ENCODE data around the gene ADGRL4. TPM values are rescaled to one million over a fixed set of nuclear protein-coding genes. Genes with fewer than 3 reads are reported as not detected.

The ADGRL4 gene
- total RNA-seq, 1 experiment from 2014 or later = 0.63 TPM

- TF ChIP-seq CTCF (conservative IDR thresholded peaks at IDR 0.05) = no peak
- Histone ChIP-seq H3K79me1 (ENCODE audit: insufficient read depth, low read depth, low read length, poor library complexity, severe bottlenecking) (no peaks in the 10 kb centered on the region), H3K9ac (ENCODE audit: extremely low read depth, insufficient read length, low read length) (no peak overlapping the region), H3T11ph (ENCODE audit: low read length) (no peak overlapping the region), H3K4ac (ENCODE audit: low read depth, low read length) (no peak overlapping the region), H4K91ac (ENCODE audit: insufficient read length, low read depth, low read length) (no peak overlapping the region), H3K4me1 (ENCODE audit: insufficient read depth, low read length) (no peaks in the 10 kb centered on the region; the same call in 1 of the 2 replicates), H4K5ac (ENCODE audit: insufficient read length, low read depth, low read length) (no peak overlapping the region), H3K23me2 (ENCODE audit: insufficient read length, low read depth, low read length, poor library complexity, severe bottlenecking) (no peaks in the 10 kb centered on the region), H3K27ac (ENCODE audit: insufficient read length, low read depth, low read length) (no peak overlapping the region), H3K56ac (ENCODE audit: insufficient read length, low read depth, low read length) (no peak overlapping the region), H2BK5ac (ENCODE audit: insufficient read length, low read length) (no peak overlapping the region), H3K79me2 (ENCODE audit: insufficient read depth, low read length) (no peaks in the 10 kb centered on the region), H3K14ac (ENCODE audit: insufficient read depth, low read length) (no peak overlapping the region), H2BK15ac (ENCODE audit: low read depth, low read length) (no peak overlapping the region), H2BK120ac (ENCODE audit: low read depth, low read length, poor library complexity, severe bottlenecking) (no peak overlapping the region), H3K23ac (ENCODE audit: insufficient read length, low read depth, low read length) (no peak overlapping the region), H3K4me2 (ENCODE audit: insufficient read depth, insufficient read length, low read length) (no peak overlapping the region), H3K27me3 (ENCODE audit: insufficient read depth, low read length) (no peaks in the 10 kb centered on the region), H3K18ac (ENCODE audit: insufficient read length, low read depth, low read length) (no peak overlapping the region), H4K20me1 (ENCODE audit: control insufficient read depth, insufficient read depth, insufficient read length) (no peaks in the 10 kb centered on the region), H2BK12ac (ENCODE audit: insufficient read length, low read depth, low read length) (no peak overlapping the region), H3K9me3 (ENCODE audit: control insufficient read depth, low read depth, low read length) (no peaks in the 10 kb centered on the region), H2BK20ac (ENCODE audit: low read depth, low read length, poor library complexity, severe bottlenecking) (no peak overlapping the region), H2AFZ (ENCODE audit: low read length) (no peak overlapping the region), H2AK5ac (ENCODE audit: insufficient read length, low read length) (no peak overlapping the region), H4K8ac (replicated peaks; ENCODE audit: insufficient read length, low read depth, low read length) (no peak overlapping the region)
- no peak overlapping the region; a peak in 1 of 7 replicates for H3K27ac Mint-ChIP-seq
- no peaks in the 10 kb centered on the region for H3K27me3 Mint-ChIP-seq (ENCODE audit: low read depth)
- peaks cover 7 to 9% of the 10 kb centered on the region in 2 experiments; a peak in 2 of 4 replicates for H3K4me1 Mint-ChIP-seq
- no peak for DNase-seq
- no peaks in the 10 kb centered on the region; a peak in 1 of 7 replicates for H3K36me3 Mint-ChIP-seq (ENCODE audit: insufficient read depth in 1 of 3, low read depth in 3 of 3)
- no CpG with 5 or more reads among the region's 4 CpGs for WGBS (ENCODE audit: extremely low coverage, insufficient read length, low lambda C conversion rate)
- H3K4me3 Mint-ChIP-seq = no peak overlapping the region
- H3K9me3 Mint-ChIP-seq = peaks cover 0 to 3% of the 10 kb centered on the region in 2 experiments; a peak in 1 of 5 replicates
Measured at GRCh38 chr1:79052829-79053449, 46.4 kb upstream of the ADGRL4 start.
